Measurements from ENCODE around the gene TENM3. TPM values are rescaled to one million over a fixed set of nuclear protein-coding genes. Genes with fewer than 3 reads are reported as not detected.

The TENM3 gene
- polyA plus RNA-seq, 1 experiment: 9.2 TPM

DNA sequence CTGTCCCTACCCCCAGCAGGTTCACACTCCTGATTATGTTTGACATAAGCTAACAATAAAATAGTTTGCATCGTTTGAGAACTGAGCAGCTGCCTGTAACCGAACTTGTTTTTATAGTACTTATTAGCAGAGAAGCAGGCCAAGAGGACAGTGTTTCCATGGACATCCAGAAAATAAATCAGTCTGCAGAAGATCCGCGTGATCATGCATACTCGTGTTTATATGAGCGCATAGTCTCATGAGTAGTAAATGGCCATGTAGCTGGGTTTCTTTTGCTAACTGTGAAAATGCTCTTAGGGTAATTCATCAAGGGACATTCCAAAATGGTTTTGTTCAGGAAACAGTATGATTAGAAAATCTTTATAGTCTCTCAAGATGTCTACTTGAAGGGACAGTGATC lies 384.8 kb downstream of the TENM3 start:
- CTCF ChIA-PET: interaction anchor here (0.7 kb wide), 1 partner anchor 78 kb away, joined by 3 read pairs; no protein-coding TSS in a partner anchor
- Histone ChIP-seq H3K36me3 (ENCODE audit: control insufficient read depth, insufficient read depth, low read length) (no peaks in the 10 kb centered on the region), H3K4me3 (ENCODE audit: low read depth, low read length) (no peak overlapping the region), H3K27me3 (ENCODE audit: control insufficient read depth, insufficient read depth, low read length) (no peaks in the 10 kb centered on the region)
- DNase-seq (ENCODE audit: low read depth): no peak
- TF ChIP-seq, protein P1, sequence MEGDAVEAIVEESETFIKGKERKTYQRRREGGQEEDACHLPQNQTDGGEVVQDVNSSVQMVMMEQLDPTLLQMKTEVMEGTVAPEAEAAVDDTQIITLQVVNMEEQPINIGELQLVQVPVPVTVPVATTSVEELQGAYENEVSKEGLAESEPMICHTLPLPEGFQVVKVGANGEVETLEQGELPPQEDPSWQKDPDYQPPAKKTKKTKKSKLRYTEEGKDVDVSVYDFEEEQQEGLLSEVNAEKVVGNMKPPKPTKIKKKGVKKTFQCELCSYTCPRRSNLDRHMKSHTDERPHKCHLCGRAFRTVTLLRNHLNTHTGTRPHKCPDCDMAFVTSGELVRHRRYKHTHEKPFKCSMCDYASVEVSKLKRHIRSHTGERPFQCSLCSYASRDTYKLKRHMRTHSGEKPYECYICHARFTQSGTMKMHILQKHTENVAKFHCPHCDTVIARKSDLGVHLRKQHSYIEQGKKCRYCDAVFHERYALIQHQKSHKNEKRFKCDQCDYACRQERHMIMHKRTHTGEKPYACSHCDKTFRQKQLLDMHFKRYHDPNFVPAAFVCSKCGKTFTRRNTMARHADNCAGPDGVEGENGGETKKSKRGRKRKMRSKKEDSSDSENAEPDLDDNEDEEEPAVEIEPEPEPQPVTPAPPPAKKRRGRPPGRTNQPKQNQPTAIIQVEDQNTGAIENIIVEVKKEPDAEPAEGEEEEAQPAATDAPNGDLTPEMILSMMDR (IDR thresholded peaks at IDR 0.05; ENCODE audit: insufficient read depth, low read depth, low read length): no peak
- POLR2A ChIA-PET: no interaction called here

DNA sequence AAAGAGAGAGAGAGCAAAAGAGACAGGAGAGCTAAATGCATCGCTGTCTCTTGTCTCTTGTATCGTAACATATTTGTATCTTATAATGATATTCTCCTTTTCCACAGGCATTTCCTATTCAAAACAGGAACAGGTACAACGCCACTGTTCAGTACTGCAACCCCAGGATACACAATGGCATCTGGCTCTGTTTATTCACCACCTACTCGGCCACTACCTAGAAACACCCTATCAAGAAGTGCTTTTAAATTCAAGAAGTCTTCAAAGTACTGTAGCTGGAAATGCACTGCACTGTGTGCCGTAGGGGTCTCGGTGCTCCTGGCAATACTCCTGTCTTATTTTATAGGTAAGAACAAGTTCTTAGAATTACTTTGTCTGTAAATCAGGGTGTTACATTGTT lies 385.3 kb downstream of the TENM3 start:
- TF ChIP-seq, protein P1 (IDR thresholded peaks at IDR 0.05; ENCODE audit: insufficient read depth, low read depth, low read length): no peak
- POLR2A ChIA-PET: no interaction called here
- no peak for DNase-seq (ENCODE audit: low read depth)
- Histone ChIP-seq H3K36me3 (ENCODE audit: control insufficient read depth, insufficient read depth, low read length) (no peaks in the 10 kb centered on the region), H3K4me3 (ENCODE audit: low read depth, low read length) (no peak overlapping the region), H3K27me3 (ENCODE audit: control insufficient read depth, insufficient read depth, low read length) (no peaks in the 10 kb centered on the region)
- CTCF ChIA-PET: no interaction called here

DNA sequence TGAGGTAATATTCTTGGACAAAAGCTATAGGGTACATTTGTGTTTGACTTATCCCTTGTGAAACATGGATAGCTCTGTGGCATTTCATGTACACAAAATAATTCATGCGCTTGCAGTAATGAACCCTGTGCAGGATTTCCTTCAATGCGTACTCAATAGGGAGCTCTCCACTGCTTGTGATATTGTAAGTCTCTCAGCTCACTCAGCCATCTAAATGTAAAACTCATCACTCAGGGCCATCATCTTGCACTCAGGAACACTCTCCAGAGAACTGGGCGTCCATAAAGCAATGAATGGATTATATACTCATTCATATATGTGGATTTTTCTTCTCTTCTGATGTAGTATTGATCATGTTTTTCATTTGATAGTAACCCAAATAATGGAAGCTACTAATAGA lies 385.9 kb downstream of the TENM3 start:
- TF ChIP-seq, protein P1 (IDR thresholded peaks at IDR 0.05; ENCODE audit: insufficient read depth, low read depth, low read length): no peak
- ChIA-PET CTCF (no interaction called here), POLR2A (interaction anchor here (0.6 kb wide), 1 partner anchor 135 kb away, joined by 3 read pairs; no protein-coding TSS in a partner anchor)
- DNase-seq (ENCODE audit: low read depth): no peak
- Histone ChIP-seq H3K36me3 (ENCODE audit: control insufficient read depth, insufficient read depth, low read length) (no peaks in the 10 kb centered on the region), H3K27me3 (ENCODE audit: control insufficient read depth, insufficient read depth, low read length) (no peaks in the 10 kb centered on the region), H3K4me3 (ENCODE audit: low read depth, low read length) (no peak overlapping the region)

DNA sequence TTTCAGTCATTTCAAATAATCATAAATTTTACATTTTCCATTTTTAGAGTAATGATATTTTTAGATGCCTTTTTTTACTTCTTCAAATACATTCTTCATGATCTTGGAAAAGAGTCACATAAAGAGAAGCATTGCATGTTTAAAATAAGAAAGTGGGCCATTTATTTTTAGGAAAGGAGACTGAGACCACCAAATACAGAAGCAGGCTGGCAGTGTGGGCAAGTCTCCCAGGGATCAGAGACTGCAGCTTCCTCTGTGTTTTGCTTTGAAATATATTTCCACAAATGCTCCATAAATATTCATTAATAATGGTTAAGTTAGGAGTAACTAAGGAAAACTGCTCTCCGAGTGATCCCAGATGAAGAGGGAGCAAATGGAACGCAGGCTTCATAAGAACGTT lies 397.3 kb downstream of the TENM3 start:
- no peaks in the 10 kb centered on the region for H3K36me3 ChIP-seq (ENCODE audit: control insufficient read depth, insufficient read depth, low read length)
- H3K4me3 ChIP-seq (ENCODE audit: low read depth, low read length): no peak overlapping the region
- CTCF ChIA-PET: no interaction called here
- no peak for DNase-seq (ENCODE audit: low read depth)
- POLR2A ChIA-PET: no interaction called here
- TF ChIP-seq, protein P1 (IDR thresholded peaks at IDR 0.05; ENCODE audit: insufficient read depth, low read depth, low read length): no peak
- H3K27me3 ChIP-seq (ENCODE audit: control insufficient read depth, insufficient read depth, low read length): no peaks in the 10 kb centered on the region

DNA sequence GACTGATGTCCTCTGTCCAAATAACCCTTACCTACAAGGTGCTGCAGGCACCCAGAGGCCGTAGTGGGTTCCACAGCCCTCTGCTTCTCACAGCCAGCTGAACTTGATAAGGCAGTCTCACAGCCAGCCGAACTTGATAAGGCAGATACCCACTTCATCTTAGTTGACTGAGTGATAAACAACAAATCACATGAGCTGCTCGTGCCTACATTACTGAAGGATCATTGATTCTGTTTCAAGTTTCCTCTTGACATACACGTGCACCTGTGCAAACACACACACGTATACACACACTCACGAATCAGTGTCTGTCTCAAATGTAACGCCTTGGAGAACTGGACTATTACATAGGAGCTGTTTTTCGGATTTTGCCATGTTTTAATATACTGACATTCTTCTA lies 397.7 kb downstream of the TENM3 start:
- Histone ChIP-seq H3K4me3 (ENCODE audit: low read depth, low read length) (no peak overlapping the region), H3K27me3 (ENCODE audit: control insufficient read depth, insufficient read depth, low read length) (no peaks in the 10 kb centered on the region), H3K36me3 (ENCODE audit: control insufficient read depth, insufficient read depth, low read length) (no peaks in the 10 kb centered on the region)
- POLR2A ChIA-PET: no interaction called here
- TF ChIP-seq, protein P1 (IDR thresholded peaks at IDR 0.05; ENCODE audit: insufficient read depth, low read depth, low read length): no peak
- DNase-seq (ENCODE audit: low read depth): no peak
- CTCF ChIA-PET: no interaction called here

Data from BJ (cell line).